GM10847 (cell line): Measurements from ENCODE around the gene MRC2.

Experiments
- POLR2A ChIP-seq: IDR thresholded peaks from 2 replicates; pipeline ENCODE4 v1.6.1; 2011; ENCODE audit not compliant: insufficient read length; ENCODE audit errors: extremely low read depth

The MRC2 gene

DNA sequence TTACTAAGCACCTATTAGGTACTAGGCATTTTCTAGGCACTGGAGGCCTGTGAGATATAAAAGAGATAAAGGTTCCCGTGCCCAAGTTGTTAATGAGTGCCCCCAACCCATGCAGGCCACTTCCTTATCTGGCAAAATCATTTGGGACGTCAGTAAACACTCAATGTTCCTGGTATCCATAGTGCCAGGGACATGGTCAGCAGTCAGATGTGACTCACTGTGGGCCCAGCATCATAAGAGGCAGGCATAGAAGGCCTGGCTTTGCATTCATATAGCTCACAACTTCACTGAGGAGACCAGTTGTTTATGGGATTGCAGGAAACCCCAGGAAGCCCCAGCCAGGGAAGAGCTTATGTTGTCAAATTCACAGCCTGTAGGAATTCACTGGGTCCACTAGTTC lies 81.1 kb downstream of the MRC2 start:
- TF ChIP-seq POLR2A = no peak

GRCh38 chr17:62712171-62712581 lies 84.7 kb downstream of the MRC2 start:
- TF ChIP-seq POLR2A = no peak

DNA sequence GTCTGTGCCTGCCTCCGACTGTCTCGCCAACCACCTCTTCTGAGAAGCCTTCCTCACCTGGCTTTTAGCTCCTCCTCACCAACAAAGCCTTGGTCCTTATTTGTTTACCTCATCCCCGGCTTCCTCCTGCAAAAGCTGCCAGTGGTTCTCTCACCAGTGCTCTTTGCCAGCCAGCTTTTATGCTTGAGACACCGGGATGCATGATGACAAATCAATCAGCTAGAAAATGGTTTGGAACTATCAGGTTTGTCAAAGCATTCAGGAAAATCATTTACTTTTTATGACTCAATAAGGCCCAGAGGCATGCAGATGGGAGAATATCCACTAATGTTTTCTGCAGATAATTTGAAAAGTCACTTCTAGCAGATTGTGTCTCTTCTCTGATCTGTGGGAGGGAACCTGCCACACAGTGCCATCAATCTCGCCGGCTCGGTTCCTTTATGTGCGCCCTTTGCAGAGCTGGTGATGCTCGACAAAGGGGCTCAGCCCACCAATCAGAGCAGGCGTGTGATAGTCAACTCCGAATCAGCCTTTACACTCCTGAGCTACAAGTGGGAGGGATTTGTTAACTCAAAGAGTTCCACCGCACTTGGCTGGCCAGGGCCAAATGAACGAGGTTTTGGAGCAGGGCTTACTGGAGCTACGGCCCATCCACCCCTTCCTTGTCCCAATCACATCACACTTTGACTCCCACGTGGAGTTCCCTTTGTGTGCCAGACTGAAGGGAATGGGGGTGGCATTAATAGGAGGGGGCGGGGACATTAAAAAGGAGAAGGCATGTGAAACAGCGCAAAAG lies 85.8 kb downstream of the MRC2 start:
- no peak for TF ChIP-seq POLR2A

GRCh38 chr17:62714016-62714777 lies 86.7 kb downstream of the MRC2 start:
- TF ChIP-seq POLR2A = no peak

DNA sequence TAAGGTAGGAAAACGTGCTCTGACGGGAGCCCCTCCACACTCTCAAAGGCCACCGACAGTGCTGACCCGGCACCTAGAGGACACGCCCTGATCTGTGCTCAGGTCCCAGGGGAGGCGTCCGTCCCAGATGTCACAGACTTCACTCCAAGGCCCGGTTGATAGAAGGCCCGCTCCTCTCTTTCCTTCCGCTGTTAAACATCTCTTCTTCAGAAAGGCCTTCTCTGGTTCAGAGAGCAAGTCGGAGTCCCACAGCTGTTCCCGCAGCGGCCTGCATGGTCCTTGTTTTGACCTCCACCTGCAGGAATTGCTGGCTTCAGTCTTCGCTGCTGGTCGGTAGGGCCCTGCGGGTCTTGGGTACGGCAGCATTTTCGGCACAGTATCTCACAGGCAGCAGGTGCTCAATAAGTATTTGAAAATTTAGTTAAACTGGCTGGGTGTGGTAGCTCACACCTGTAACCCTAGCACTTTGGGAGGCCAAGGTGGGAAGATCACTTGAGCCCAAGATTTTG lies 88.5 kb downstream of the MRC2 start:
- no peak for TF ChIP-seq POLR2A

DNA sequence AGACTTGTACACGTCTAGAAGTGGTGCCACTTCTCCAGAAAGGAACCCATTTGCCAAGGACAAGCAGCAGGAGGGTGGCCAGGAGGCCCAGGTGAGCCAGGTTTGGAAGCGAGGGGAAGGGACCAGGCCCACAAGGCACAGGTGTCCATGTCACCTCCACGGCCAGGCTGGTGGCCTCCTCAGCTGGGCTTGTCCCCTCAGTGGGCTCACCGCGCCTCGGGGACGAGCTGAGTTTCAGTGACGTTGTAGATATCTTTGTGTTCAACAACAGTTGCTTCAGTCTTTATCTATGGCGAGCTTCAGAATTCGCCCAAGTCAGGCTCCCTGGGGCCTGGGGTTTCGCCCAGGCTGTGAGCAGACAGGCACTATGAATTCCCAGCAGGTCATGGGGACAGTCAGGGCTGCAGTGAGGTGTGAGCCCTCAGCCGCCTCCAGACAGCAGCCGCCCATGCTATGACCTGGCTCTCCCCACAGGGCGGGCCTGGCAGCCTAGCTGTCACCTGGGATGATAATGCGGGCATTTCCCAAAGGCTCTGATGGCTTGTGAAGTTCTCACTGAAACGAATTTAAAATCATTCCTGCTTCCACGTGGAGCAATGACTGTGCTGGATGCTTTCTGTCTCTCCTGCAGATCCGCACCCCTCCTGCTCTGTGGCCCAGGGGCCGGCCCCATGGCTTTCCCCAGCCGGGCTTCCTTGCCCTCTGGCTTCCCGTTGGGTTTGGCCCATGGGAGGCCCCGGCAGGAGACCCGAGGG lies 89.5 kb downstream of the MRC2 start:
- TF ChIP-seq POLR2A = no peak

DNA sequence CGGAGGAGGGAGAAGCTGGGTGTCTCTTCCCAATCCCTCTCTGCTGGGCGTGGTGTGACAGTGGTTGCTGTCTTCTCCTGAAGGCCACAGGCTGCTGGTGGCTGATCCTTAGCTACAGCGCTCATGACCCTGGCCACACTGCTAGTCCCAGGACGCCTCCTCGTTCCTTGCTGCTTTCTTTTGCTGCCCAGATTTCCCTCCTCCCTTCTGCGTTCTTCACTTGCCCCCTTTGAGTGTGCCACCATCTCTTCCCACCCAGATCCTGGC lies 90.1 kb downstream of the MRC2 start:
- no peak for TF ChIP-seq POLR2A

DNA sequence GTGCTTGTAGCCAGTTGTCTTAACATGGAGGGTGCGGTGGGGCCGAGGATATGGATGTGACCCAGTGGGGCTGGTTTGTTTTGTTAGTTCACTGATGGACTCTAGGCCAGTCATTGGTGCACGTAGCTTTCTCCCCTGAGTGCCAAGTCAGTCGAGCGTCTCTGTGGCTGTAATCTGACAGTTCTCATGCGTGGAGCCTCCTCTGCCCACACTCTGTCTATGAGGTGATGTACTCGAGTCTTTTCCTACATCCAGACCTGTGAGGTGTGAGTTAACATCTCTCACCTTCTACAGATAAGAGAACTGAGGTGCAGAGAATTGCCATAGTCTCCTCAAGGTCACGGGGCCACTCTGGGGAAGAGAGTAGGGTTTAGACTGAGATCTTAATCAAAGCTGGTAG lies 90.4 kb downstream of the MRC2 start:
- TF ChIP-seq POLR2A = no peak

GRCh38 chr17:62718429-62718828 lies 91.0 kb downstream of the MRC2 start:
- TF ChIP-seq POLR2A = no peak

DNA sequence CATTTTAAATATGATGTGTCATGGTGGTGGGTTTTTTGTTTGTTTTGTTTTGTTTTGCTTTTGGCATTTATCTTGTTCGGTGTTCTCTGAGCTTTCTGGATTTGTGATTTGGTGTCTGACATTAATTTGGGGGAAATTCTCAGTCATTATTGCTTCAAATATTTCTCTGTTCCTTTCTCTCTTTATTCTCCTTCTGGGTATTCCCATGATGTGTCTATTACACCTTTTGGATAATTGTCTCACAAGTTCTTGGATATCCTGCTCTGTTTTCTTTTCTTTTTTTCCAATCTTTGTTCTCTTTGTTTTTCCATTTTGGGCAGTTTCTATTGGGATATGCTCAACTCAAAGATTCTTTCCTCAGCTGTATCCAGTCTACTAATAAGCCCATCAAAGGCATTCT lies 92.1 kb downstream of the MRC2 start:
- no peak for TF ChIP-seq POLR2A

- TF ChIP-seq POLR2A = no peak
These were observed 92.8 kb downstream of the MRC2 start for GRCh38 chr17:62720126-62720850.

GRCh38 chr17:62722625-62723024 lies 95.2 kb downstream of the MRC2 start:
- TF ChIP-seq POLR2A = no peak

GRCh38 chr17:62723842-62724241 lies 96.4 kb downstream of the MRC2 start:
- no peak for TF ChIP-seq POLR2A

DNA sequence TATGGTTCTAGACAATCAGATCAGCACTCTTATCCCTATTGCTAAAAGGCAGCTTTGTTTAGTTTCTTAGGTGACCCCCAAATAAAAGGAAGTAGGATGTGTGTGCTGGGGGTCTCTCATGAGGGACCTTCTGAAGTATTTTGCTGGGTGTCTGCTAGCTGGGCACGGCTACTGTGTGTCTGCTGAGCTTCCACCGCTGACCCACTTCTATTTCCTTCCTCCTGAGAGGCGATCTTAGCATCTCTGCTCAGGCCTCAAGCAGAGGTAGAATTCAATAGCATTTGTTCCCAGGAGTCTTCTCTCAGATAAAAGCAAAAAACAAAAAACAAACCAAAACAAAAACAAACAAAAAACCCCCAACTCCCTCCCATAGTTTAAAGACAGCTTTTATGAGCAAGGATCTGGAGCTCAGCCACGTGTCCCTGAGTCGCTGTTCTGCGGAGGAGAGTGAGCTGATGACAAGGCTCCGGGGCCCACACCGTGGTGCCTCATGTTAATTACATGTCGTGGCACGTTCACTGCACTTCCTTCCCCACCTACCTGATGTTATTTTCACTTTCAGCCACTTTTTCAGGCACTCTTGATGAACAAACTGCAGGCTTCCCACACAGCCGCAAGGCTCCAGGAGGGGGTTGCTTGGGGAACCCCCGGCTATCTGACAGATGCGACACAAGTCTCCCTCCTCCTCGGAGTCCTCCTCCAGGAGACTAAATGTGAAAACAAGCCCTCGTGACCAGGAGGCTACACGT lies 97.1 kb downstream of the MRC2 start:
- no peak for TF ChIP-seq POLR2A
